EH (cell line): ENCODE measurements around the gene CORO2B.
A peak's percentile ranks its signal among the peaks of the same experiment; 100 is the strongest.

ENCODE experiments used
- DNase-seq: peaks from one replicate; pipeline ENCODE4 v3.0.0-alpha.2; 2015; ENCODE audit warnings: low read depth

The CORO2B gene

DNA sequence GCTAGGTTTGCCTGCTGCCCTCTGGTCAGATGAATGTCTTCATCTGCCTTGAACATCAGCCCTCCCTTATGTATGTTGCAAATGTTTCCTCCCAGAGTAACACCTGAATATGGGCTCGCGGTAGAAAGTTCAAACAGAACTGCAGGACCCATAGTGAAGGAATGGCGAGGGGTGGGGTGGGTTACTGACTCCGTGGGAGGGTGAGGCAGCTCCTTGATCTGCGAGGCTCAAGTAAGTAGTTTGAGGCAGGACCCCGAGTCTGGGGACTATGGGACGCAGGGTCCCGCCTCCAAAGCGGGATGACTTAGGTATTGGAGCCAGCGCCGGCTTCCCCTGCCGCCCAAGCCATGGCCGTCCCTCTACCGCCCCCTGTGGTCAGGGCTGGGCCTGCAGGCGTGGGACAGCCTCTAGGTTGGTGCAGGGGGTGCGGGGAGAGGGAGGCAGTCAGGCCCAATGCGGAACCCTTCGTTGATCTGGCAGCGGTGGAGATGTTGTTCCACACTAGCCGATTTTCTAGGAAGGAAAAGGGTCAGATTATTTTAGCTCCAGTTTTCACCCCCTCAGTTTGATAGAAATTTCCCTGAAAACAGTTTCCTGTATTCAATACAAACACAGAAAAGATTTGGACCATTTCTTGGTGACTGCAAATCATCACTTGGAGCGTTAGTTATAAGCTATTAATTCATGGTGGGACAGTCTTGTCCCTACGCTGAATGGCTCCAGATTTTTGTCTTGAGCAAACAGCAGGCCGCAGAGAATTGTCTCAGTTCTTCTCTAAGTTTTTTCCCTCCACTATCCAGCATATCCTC is 72.3 kb downstream of the CORO2B start:
- DNase-seq: peak; percentile 40

DNA sequence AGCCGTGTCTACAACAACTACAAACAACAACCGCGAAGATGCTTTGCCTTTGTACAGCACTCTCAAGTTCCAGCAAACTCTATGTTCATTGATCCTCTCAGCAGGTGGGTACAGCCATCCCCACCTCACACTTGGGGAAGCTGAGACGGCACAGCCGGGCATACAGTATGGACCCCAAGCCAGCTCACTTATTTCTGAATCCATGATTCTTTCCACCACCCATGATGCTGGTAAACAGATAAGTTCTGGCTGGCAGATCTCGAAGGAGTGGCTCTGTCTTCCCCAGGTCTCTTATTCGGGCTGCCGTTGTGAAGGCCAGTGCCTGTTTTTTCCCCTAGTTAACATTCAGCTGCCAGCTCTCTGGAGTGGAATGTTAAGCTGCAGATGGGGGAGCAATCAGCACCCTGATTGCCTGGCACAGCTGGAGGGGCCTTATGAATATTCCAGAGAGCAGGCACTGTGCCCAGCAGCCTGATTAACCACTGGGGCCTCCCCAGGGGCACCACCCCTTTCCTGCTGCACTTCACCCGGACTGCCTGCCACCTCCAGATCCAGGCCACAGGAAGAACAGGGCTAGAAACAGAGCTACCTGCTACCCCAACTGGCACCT is 73.2 kb downstream of the CORO2B start:
- no peak for DNase-seq

DNA sequence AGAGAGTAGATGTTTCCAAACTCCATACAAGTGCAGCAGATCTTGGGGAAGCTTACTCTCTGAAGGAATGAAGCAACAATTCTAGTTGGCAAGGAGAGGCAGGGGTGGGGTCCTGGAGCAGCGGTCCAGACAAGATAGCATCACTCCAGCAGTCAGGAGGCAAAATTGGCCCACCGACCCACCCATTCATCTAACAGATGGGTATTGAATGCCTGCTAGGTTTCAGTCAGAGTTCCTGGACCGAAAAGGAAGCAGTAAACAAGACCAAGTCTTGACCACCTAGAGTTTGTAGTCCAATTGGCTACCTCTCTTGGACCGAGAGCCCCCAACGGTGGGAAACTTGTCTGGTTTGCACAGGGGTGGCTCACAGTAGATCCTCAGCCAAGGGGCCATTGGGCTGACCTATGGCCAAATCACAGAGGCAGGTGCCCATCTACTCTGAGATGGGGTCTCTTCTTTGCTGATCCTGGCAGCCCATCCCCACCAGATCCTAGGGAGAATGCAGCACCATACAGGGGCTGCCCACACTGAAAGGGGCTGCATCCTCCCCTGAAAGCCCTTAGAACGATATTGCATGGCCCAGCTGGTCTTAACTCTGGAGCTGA is 74.3 kb downstream of the CORO2B start:
- no peak for DNase-seq

DNA sequence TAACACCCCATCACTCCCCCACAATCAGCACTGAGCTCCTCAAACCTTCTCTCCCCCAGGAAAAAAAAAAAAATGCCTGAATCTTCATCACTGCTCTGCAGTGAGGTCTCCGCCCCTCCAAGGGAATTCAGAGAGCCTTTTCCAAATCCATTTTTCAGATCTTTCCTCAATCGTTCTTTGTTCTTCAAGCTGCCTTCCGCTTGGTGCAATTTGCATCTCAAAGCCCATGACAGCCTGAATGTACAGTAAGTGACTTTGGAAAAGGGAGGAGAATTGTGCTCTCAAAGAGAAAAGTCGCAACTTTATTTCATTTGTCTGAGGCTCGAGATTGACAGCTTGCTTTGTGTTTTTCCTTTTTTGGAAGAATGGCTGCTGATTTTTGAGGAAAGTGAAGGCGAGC is 75.0 kb downstream of the CORO2B start:
- no peak for DNase-seq

DNA sequence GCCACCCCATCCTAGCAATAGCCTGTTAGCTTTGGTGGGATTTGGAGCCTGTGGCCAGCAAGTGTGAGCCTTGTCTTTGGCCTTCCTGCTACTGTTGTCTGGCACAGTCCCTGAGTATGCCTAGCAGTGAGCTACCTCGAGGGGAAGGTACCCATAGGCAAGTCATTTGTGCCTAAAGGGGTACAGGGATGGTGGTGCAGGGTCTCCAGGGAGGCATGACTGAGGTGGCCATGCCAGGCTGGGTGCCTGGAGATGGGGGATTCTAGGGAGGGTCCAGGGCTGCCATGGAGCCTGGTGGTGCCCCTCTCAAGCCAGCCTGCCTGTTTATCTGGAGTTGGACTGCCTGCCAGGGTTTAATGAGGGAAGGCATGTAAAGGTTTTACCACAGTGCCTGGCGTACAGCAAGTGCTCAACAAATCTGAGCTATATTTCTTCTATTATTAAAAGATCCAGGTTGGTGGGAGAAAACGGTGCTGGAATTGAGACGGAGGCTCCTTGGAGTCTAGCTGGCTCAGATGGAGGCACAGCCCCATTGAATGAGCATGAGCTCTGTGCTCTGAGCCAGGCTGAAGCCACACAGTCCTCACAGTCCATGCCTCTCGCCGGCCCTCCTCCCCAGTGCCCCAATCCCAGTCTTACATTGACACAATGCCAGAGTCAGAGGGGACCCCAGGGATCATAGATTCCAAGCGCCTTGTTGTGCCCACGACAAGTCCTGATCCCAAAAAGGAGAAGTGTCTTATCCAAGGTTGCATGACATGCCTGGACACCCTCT is 76.2 kb downstream of the CORO2B start:
- no peak for DNase-seq

DNA sequence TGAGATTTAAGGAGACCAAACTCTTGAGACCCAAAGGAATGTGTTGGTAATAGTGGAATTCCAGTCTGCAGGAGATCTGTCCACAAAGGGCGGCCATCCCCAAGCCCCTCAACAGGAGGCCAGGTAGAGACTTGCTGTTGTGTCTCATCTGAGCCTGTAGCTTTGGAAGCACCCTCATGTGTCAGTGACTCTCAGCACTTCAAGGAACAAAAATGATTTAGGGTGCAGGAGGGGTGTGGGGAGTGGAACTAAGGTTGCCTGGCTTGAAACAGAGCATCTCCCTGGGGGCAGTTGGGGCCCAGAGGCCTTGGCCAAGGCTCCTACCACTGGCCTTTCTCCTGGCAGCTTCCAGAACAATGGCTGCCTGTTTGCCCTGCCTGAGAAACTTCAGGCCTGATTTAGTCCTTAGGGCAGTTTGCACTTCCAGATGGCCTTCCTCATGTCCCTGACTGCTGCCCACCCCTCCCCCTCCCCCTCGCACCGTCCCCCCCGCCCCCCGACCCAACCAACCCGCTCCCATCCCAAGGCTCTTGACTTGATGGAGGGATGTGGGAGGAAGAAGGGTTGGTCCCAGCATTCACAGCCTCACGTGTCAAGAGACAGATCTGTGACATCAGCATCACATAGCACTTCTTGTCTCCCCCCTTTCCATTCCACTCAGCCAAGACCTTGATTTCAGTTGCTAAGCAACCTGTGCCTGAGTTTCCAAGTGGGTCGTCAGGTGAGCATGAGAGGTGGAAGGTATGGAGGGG is 77.1 kb downstream of the CORO2B start:
- DNase-seq: no peak

DNA sequence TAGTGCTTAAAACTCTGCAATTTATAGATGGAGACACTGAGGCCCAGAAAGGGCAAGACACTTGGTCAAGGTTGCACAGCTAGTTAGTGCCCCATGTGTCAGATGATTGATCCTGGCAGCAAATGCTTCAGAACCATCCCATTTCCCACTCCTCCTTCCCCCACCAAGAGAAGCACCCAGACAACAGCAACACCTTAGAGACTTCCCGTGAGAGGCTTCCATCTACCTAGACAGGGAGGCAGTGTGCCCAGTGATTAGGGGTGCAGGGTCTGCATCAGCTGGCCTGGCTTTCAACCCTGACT is 77.6 kb downstream of the CORO2B start:
- no peak for DNase-seq

DNA sequence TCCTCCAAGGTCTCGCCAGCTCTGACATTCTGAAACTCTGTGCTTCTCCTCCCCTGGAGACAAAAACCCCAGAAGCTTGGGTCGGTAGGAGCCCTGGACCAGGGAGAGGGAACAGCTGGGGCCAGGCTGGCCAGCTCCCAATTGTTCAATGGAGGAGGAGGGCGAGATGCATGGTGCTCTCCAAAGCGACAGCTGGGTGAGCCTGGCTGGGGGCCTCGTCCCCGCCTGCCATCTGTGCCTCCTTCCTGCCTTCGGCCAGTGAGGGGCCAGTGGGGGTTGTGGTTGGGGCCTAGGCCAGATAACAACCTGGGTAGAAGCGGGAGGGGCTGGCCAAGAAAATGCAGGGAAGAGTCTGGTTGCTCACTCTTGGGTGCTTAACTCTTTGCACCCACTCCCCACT is 79.4 kb downstream of the CORO2B start:
- no peak for DNase-seq

DNA sequence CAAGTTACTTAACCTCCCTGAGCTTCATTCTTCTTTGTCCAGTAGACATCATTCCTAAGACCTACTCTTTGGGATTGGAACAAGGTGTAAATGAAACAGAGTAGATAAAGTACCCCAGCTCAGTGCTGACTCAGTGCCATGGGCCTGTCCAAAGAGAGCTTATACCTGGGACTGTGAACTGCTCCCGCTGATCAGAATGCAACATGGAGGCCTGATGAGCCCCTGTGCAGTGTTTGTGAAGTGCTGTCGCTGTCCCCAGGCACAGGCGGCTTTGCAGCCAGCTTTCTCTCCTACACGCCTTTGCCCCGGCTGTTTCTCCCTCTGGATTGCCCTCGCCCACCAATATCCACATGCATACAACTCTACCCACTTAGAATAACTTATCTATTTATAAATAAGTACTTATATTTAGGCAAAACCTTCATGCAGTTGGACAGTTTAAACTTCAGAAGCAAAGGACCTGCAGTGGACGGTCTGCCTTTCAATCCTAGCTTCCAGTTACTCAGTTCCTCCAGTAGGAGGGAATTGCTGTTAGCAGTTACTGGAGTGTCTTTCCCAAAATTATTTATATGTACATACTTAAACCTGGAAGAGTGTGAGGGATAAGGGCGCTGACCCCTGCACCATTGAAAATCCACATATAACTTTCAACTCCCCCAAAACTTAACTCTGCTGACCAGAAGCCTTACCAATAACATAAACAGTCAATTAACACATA is 80.0 kb downstream of the CORO2B start:
- DNase-seq: no peak

DNA sequence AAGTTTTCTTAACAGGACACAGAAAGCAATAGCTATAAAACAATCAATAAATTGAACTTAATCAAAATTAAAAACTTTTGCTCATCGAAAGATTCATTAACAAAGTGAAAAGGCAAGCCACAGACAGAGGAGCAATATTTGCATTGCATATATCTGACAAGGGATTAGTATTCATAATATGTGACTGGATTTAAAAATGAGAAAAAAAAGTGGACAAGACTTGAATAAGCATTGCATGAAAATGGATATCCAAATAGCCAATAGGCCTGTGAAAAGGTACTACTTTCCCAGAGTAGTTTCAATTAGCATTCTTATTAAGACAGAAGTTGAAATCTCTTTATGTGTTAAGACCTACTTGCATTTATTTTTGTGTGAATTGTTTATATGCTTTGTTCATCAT is 84.7 kb downstream of the CORO2B start:
- DNase-seq: no peak

DNA sequence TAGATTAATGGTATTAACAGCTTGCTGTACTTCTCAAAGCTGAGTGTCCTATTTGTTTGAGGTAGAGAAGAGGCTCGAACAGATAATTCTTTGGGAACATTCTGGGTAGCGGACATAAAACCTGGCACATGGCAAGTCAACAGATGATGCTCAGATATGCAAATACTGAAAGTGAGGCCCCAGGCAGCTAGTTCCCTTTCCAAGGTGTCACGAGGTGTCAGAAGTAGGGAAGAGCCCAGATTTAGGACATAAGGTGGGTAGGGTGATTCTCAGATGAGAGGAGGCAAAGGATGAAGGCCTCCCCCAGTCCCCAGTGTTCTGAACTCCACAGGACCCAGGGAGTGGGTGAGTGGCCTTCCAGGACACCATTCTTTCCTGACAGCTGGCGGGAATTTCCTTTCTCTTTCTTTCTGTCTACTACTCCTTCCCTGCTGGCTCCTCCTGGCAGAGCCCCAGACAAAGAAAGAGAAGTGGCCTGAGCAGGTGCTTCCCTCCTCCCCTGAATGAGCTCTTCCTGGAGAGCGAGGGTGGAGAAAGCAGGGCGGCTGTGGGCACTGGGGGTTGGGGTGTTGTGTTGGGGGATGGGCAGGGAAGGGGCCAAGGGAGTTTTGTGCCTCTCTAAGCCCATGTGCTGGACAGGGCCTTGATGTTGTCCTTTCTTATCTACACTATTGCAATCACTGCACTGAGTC is 87.5 kb downstream of the CORO2B start:
- DNase-seq: no peak

DNA sequence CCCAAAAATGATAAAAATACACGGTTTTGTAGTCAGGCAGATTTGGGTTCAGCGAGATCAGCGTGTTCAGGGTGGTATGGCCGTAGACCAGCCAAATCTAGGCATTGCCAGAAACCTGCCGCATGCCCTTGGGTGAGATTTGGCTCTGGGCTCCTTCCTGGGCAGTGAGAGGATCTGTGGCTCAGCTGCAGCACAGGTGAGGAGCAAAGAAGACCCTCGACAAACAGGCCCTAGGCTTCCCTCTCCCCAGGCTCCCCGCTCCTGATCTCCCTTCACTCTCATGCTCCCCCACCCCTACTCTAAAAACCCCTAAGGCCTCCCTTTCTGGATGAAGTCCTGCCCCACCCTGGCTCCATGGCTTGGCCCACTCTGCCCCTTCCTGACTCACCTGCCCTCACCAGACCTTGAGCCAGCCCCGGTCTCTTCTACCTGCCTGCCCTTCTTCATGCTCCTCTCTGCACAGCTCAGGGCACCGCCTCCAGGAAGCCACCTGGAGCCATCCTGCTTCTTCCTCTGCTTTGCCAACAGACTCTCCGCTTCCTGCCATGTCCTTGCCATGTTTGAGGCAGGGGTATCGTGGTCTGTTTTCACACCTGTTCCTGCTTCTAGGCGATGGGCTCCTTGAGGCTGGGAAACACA is 88.1 kb downstream of the CORO2B start:
- no peak for DNase-seq

DNA sequence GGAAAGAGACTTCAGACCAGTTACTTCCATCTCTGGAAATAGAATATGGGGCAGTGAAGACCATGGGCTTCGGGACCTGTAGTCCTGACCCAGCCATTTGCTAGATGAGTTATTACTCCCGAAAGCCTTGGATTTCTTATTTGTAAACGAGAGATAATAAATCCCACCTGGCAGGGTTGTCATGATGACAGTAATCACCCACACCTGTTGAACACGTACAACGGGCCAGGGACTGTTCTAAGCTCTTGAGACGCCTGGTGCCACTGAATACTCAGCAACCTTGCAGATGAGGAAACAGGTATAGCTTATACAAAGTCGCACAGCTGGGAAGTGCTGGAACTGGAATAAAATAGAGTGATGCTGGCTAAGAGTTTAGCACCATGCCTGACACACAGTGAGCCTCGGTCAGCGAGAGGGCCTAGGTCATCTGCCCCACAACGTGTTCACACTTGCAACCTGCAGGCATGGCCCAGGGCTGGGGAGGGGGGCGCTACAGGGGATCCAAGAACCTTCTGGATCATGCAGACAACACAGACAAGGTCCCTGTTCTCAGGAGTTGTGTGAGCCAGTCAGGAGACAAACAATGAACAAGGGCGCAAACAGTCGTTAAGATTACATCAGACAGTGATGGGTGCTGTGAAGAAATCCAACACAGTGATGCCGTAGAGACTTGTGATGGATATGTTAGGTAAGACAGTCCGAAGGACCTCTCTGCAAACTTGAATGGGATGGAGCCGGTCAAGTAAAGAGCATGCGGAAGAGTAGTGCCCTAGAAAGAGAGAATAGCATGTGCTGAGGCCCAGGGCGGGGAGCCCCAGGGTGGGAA is 89.2 kb downstream of the CORO2B start:
- no peak for DNase-seq

DNA sequence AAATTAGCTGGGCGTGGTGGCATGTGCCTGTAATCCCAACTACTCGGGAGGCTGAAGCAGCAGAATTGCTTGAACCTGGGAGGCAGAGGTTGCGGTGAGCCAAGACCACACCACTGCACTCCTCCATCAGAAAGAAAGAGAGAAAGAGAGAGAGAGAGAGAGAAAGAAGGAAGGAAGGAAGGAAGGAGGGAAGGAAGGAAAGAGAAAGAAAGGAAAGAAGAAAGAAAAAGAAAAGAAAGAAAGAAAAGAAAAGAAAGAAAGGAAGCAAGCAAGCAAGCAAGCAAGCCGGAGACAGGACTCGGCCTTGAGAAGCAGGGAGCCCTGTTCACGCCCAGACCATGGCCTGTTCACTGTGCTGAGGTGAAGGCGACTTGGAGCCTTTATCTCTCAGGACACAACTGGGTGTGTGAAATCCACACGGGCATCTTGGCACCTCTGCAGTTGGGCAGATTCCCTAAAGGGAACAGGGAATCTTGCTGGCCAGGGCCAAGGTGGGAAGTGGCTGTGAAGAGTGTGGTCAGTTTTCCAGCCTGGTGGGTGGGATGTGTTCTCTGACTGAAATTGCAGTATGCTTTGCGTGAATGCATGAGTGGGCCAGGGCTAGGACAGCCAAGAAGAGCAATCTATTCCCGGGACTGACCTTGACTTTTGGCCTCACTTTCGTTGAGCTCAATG is 90.3 kb downstream of the CORO2B start:
- DNase-seq: no peak

DNA sequence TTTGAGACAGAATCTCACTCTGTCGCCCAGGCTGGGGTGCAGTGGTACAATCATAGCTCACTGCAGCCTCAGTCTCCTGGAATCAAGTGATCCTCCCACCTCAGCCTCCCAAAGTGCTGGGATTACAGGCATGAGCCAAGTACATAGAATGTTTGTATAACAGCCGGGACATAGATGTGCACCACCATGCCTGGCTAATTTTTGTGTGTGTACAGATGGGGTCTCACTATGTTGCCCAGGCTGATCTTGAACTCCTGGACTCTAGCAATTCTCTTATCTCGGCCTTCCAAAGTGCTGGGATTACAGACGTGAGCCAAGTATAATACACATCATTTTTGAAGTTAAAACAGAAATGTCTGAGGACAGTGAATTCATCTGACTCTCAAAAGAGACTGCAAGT is 93.5 kb downstream of the CORO2B start:
- DNase-seq: no peak

DNA sequence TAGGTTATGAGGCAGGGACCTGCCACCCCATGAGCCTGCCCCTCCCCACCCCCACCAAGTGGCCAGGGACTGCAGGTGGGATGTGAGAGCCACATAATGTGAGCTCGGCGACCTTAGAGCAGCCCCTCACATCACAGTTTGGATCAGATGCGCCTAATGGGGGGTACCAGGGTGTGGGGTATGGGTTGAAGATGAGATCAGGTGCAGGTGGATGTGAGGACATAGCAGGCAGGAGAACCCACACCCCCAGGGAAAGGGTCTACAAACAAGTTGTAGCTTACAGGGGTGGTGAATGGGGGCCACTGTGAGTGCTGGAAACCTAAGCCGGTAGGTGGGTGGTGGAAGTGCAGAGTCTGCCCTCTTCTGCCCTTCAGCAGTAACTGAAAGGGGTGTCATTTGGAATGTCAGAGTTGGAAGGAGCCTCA is 94.0 kb downstream of the CORO2B start:
- DNase-seq: peak; percentile 20

DNA sequence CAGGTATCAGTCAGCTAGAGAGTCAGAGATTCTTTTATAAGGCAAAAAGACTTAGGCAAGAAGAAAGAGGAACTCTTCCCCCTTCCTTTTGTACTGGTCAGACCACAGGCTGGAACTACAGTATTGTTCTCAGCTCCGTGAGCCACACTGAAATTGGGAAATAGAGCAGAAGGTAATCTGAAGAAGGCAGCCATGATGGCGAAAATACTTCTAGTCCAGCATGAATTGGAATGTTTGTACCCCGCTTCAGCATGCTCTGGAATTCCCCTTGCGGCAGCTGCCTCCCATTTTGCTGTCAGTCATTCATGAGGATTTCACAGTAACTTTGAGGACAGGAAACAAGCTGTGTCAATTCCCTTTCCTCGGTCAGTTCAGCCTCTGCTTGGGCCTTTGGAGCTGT is 96.2 kb downstream of the CORO2B start:
- peak; percentile 18 for DNase-seq

DNA sequence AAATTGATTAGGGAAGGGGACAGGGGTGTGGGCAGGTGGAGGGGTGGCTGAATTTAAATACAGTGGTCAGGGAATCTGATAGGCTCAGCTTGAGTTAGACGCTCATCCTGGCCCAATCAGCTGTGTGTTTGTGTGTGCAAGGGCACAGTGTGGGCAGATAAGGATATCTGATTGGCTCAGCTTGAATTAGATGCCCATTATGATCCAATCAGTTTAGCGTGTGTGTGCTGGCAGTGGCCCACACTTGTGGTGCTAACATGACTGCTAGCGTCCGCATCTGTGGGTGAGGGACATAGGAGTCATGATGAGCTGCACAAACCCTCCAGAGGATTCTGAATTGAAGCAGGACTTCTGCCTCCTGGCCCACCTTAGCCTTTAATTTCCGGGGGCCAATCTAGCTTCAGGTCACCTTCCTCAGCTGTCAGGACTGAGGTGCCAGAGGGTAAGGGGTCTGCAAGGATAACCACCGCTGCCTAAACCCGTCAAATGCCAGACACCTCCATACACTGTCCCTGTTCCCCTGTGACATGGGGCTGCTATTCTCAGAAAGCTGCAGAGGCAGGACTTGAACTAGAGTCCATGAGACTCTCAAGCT is 97.3 kb downstream of the CORO2B start:
- no peak for DNase-seq
